ENCODE results near the gene EPPIN. TPM values are rescaled to one million over a fixed set of nuclear protein-coding genes. Genes with fewer than 3 reads are reported as not detected.
"Not testable (repeated sequence)": the region's sequence is repeated elsewhere in the genome, so short reads cannot be mapped to it uniquely, and the experiment has no call there.

Gene EPPIN
- polyA plus RNA-seq (2013), result not detected

GRCh38 chr20:45547206-45547770 lies at the start of gene EPPIN:
EPPIN (minus strand) TSS chr20:45547401; CDS start chr20:45547357, 44 bp downstream.
- ChIA-PET CTCF (interaction anchor here (1.1 kb wide), 1 partner anchor 223 kb away, joined by 4 read pairs; no protein-coding TSS in a partner anchor), POLR2A (no interaction called here)
- Histone ChIP-seq H3K27me3 (replicated peaks in 2 of 5; ENCODE audit: control insufficient read depth in 4 of 5, insufficient read depth in 5 of 5, low read length in 4 of 5) (peaks cover 0 to 16% (median 3%) of the 10 kb centered on the region in 5 experiments), H3K36me3 (ENCODE audit: control insufficient read depth in 4 of 4, insufficient read depth in 4 of 4, low read length in 3 of 4) (no peaks in the 10 kb centered on the region), H3K4me1 (ENCODE audit: control extremely low read depth in 1 of 4, control insufficient read depth in 4 of 4, insufficient read depth in 4 of 4, low read length in 3 of 4) (no peaks in the 10 kb centered on the region), H3K4me3 (ENCODE audit: control insufficient read depth in 1 of 7, extremely low read depth in 1 of 7, insufficient read depth in 4 of 7, low read depth in 2 of 7, low read length in 6 of 7) (no peak within 1 kb of the TSS), H3K9me3 (ENCODE audit: control extremely low read depth in 1 of 5, control insufficient read depth in 4 of 5, insufficient read depth in 2 of 5, low read depth in 1 of 5, low read length in 4 of 5) (peaks cover 0 to 3% (median 0%) of the 10 kb centered on the region in 5 experiments), H3K27ac (ENCODE audit: insufficient read depth in 1 of 2, low read depth in 1 of 2, low read length in 2 of 2, poor library complexity in 1 of 2, severe bottlenecking in 2 of 2) (no peak within 1 kb of the TSS)
- 90% methylated on average over 6 of the region's 6 CpGs for WGBS (ENCODE audit: insufficient coverage)
- DNase-seq, result no peak

- no peak for DNase-seq
- ChIA-PET CTCF (interaction anchor here (1.1 to 3.6 kb wide), 2 partner anchors 16 to 175 kb away, joined by 3 to 20 read pairs; partner anchors contain the start of gene WFDC8), POLR2A (no interaction called here)
- Histone ChIP-seq H3K27ac (ENCODE audit: insufficient read depth in 1 of 2, low read depth in 1 of 2, low read length in 2 of 2, poor library complexity in 1 of 2, severe bottlenecking in 2 of 2) (no peak overlapping the region), H3K36me3 (ENCODE audit: control insufficient read depth in 4 of 4, insufficient read depth in 4 of 4, low read length in 3 of 4) (no peaks in the 10 kb centered on the region), H3K4me1 (ENCODE audit: control extremely low read depth in 1 of 4, control insufficient read depth in 4 of 4, insufficient read depth in 4 of 4, low read length in 3 of 4) (no peaks in the 10 kb centered on the region), H3K27me3 (replicated peaks in 2 of 5; ENCODE audit: control insufficient read depth in 4 of 5, insufficient read depth in 5 of 5, low read length in 4 of 5) (peaks cover 0 to 14% (median 1%) of the 10 kb centered on the region in 5 experiments), H3K9me3 (ENCODE audit: control extremely low read depth in 1 of 5, control insufficient read depth in 4 of 5, insufficient read depth in 2 of 5, low read depth in 1 of 5, low read length in 4 of 5) (peaks cover 0 to 2% (median 0%) of the 10 kb centered on the region in 5 experiments), H3K4me3 (ENCODE audit: control insufficient read depth in 1 of 7, extremely low read depth in 1 of 7, insufficient read depth in 4 of 7, low read depth in 2 of 7, low read length in 6 of 7) (no peak overlapping the region)
- 0% methylated on average over 1 of the region's 1 CpG for WGBS (ENCODE audit: insufficient coverage)
Observed at GRCh38 chr20:45595235-45595634, 48.0 kb upstream of the EPPIN start.

GRCh38 chr20:45593498-45593897 lies 46.3 kb upstream of the EPPIN start:
- DNase-seq, result no peak
- Histone ChIP-seq H3K27me3 (replicated peaks in 2 of 5; ENCODE audit: control insufficient read depth in 4 of 5, insufficient read depth in 5 of 5, low read length in 4 of 5) (peaks cover 0 to 9% (median 3%) of the 10 kb centered on the region in 5 experiments), H3K27ac (ENCODE audit: insufficient read depth in 1 of 2, low read depth in 1 of 2, low read length in 2 of 2, poor library complexity in 1 of 2, severe bottlenecking in 2 of 2) (no peak overlapping the region), H3K4me1 (ENCODE audit: control extremely low read depth in 1 of 4, control insufficient read depth in 4 of 4, insufficient read depth in 4 of 4, low read length in 3 of 4) (no peaks in the 10 kb centered on the region), H3K4me3 (ENCODE audit: control insufficient read depth in 1 of 7, extremely low read depth in 1 of 7, insufficient read depth in 4 of 7, low read depth in 2 of 7, low read length in 6 of 7) (no peak overlapping the region), H3K9me3 (ENCODE audit: control extremely low read depth in 1 of 5, control insufficient read depth in 4 of 5, insufficient read depth in 2 of 5, low read depth in 1 of 5, low read length in 4 of 5) (peaks cover 0 to 8% (median 0%) of the 10 kb centered on the region in 5 experiments), H3K36me3 (ENCODE audit: control insufficient read depth in 4 of 4, insufficient read depth in 4 of 4, low read length in 3 of 4) (no peaks in the 10 kb centered on the region)
- ChIA-PET POLR2A (no interaction called here), CTCF (interaction anchor here (0.6 to 3.6 kb wide), 4 partner anchors 16 to 177 kb away, joined by 3 to 20 read pairs (median 4); partner anchors contain the start of gene WFDC10A)
- WGBS (ENCODE audit: insufficient coverage), result 20% methylated on average over 1 of the region's 1 CpG

GRCh38 chr20:45592574-45593189 lies 45.5 kb upstream of the EPPIN start:
- CTCF ChIA-PET, result interaction anchor here (0.7 to 3.6 kb wide), 4 partner anchors 36 to 187 kb away, joined by 3 to 20 read pairs (median 4); partner anchors contain the start of gene WFDC10A
- DNase-seq, result peak; percentile 70 to 85 (median 85)
- H3K4me1 ChIP-seq (ENCODE audit: control extremely low read depth in 1 of 4, control insufficient read depth in 4 of 4, insufficient read depth in 4 of 4, low read length in 3 of 4), result no peaks in the 10 kb centered on the region

GRCh38 chr20:45589725-45590124 lies 42.5 kb upstream of the EPPIN start:
- POLR2A ChIA-PET, result no interaction called here

More at GRCh38 chr20:45592574-45593189, 45.5 kb upstream of the EPPIN start:
- Histone ChIP-seq H3K27ac (ENCODE audit: insufficient read depth in 1 of 2, low read depth in 1 of 2, low read length in 2 of 2, poor library complexity in 1 of 2, severe bottlenecking in 2 of 2) (no peak overlapping the region), H3K9me3 (ENCODE audit: control extremely low read depth in 1 of 5, control insufficient read depth in 4 of 5, insufficient read depth in 2 of 5, low read depth in 1 of 5, low read length in 4 of 5) (peaks cover 0 to 8% (median 0%) of the 10 kb centered on the region in 5 experiments), H3K27me3 (replicated peaks in 2 of 5; ENCODE audit: control insufficient read depth in 4 of 5, insufficient read depth in 5 of 5, low read length in 4 of 5) (peaks cover 0 to 9% (median 3%) of the 10 kb centered on the region in 5 experiments), H3K4me3 (ENCODE audit: control insufficient read depth in 1 of 7, extremely low read depth in 1 of 7, insufficient read depth in 4 of 7, low read depth in 2 of 7, low read length in 6 of 7) (no peak overlapping the region), H3K36me3 (ENCODE audit: control insufficient read depth in 4 of 4, insufficient read depth in 4 of 4, low read length in 3 of 4) (no peaks in the 10 kb centered on the region)
- 20% methylated on average over 2 of the region's 5 CpGs for WGBS (ENCODE audit: insufficient coverage)
- POLR2A ChIA-PET, result no interaction called here

GRCh38 chr20:45588800-45589199 lies 41.6 kb upstream of the EPPIN start:
- CTCF ChIA-PET, result interaction anchor here (0.9 to 1.6 kb wide), 2 partner anchors 182 to 295 kb away, joined by 3 to 7 read pairs; no protein-coding TSS in a partner anchor
- Histone ChIP-seq H3K36me3 (ENCODE audit: control insufficient read depth in 4 of 4, insufficient read depth in 4 of 4, low read length in 3 of 4) (no peaks in the 10 kb centered on the region), H3K27me3 (replicated peaks in 2 of 5; ENCODE audit: control insufficient read depth in 4 of 5, insufficient read depth in 5 of 5, low read length in 4 of 5) (peaks cover 0 to 9% (median 0%) of the 10 kb centered on the region in 5 experiments), H3K4me3 (ENCODE audit: control insufficient read depth in 1 of 7, extremely low read depth in 1 of 7, insufficient read depth in 4 of 7, low read depth in 2 of 7, low read length in 6 of 7) (no peak overlapping the region), H3K27ac (ENCODE audit: insufficient read depth in 1 of 2, low read depth in 1 of 2, low read length in 2 of 2, poor library complexity in 1 of 2, severe bottlenecking in 2 of 2) (no peak overlapping the region), H3K4me1 (ENCODE audit: control extremely low read depth in 1 of 4, control insufficient read depth in 4 of 4, insufficient read depth in 4 of 4, low read length in 3 of 4) (no peaks in the 10 kb centered on the region), H3K9me3 (ENCODE audit: control extremely low read depth in 1 of 5, control insufficient read depth in 4 of 5, insufficient read depth in 2 of 5, low read depth in 1 of 5, low read length in 4 of 5) (peaks cover 0 to 8% (median 0%) of the 10 kb centered on the region in 5 experiments)
- POLR2A ChIA-PET, result no interaction called here
- WGBS (ENCODE audit: insufficient coverage), result no CpG with 5 or more reads among the region's 2 CpGs
- no peak for DNase-seq

More at GRCh38 chr20:45589725-45590124, 42.5 kb upstream of the EPPIN start:
- H3K27me3 ChIP-seq (replicated peaks in 2 of 5; ENCODE audit: control insufficient read depth in 4 of 5, insufficient read depth in 5 of 5, low read length in 4 of 5), result peaks cover 0 to 9% (median 0%) of the 10 kb centered on the region in 5 experiments
- no peak overlapping the region for H3K4me3 ChIP-seq (ENCODE audit: control insufficient read depth in 1 of 7, extremely low read depth in 1 of 7, insufficient read depth in 4 of 7, low read depth in 2 of 7, low read length in 6 of 7)
- H3K27ac ChIP-seq (ENCODE audit: insufficient read depth in 1 of 2, low read depth in 1 of 2, low read length in 2 of 2, poor library complexity in 1 of 2, severe bottlenecking in 2 of 2), result no peak overlapping the region
- no peak for DNase-seq
- WGBS (ENCODE audit: insufficient coverage), result no CpG with 5 or more reads among the region's 1 CpG
- H3K36me3 ChIP-seq (ENCODE audit: control insufficient read depth in 4 of 4, insufficient read depth in 4 of 4, low read length in 3 of 4), result no peaks in the 10 kb centered on the region
- no peaks in the 10 kb centered on the region for H3K4me1 ChIP-seq (ENCODE audit: control extremely low read depth in 1 of 4, control insufficient read depth in 4 of 4, insufficient read depth in 4 of 4, low read length in 3 of 4)
- CTCF ChIA-PET, result interaction anchor here (0.9 to 1.6 kb wide), 2 partner anchors 181 to 295 kb away, joined by 3 to 7 read pairs; no protein-coding TSS in a partner anchor
- H3K9me3 ChIP-seq (ENCODE audit: control extremely low read depth in 1 of 5, control insufficient read depth in 4 of 5, insufficient read depth in 2 of 5, low read depth in 1 of 5, low read length in 4 of 5), result peaks cover 0 to 8% (median 0%) of the 10 kb centered on the region in 5 experiments

GRCh38 chr20:45585986-45586385 lies 38.8 kb upstream of the EPPIN start:
- H3K4me3 ChIP-seq (ENCODE audit: control insufficient read depth in 1 of 7, extremely low read depth in 1 of 7, insufficient read depth in 4 of 7, low read depth in 2 of 7, low read length in 6 of 7); H3K9me3 ChIP-seq (ENCODE audit: control extremely low read depth in 1 of 5, control insufficient read depth in 4 of 5, insufficient read depth in 2 of 5, low read depth in 1 of 5, low read length in 4 of 5); DNase-seq; H3K36me3 ChIP-seq (ENCODE audit: control insufficient read depth in 4 of 4, insufficient read depth in 4 of 4, low read length in 3 of 4); POLR2A ChIA-PET; H3K4me1 ChIP-seq (ENCODE audit: control extremely low read depth in 1 of 4, control insufficient read depth in 4 of 4, insufficient read depth in 4 of 4, low read length in 3 of 4); H3K27ac ChIP-seq (ENCODE audit: insufficient read depth in 1 of 2, low read depth in 1 of 2, low read length in 2 of 2, poor library complexity in 1 of 2, severe bottlenecking in 2 of 2); H3K27me3 ChIP-seq (replicated peaks in 2 of 5; ENCODE audit: control insufficient read depth in 4 of 5, insufficient read depth in 5 of 5, low read length in 4 of 5): not testable (repeated sequence)
- 97% methylated on average over 5 of the region's 5 CpGs for WGBS (ENCODE audit: insufficient coverage)
- CTCF ChIA-PET, result interaction anchor here (1.0 kb wide), 1 partner anchor 43 kb away, joined by 3 read pairs; the partner anchor contains the start of gene WFDC10A

All from common myeloid progenitor, CD34-positive (primary cell).